ENCODE measurements around the gene FGF1.

The FGF1 gene

GRCh38 chr5:142644640-142645361 is 41.1 kb downstream of the FGF1 start (continued):
- TF ChIP-seq EGR2 (tag by site-specific recombination; IDR thresholded peaks at IDR 0.05; ENCODE audit: low read depth) (peak; percentile 62; the same call in 1 of the 2 replicates), ZNF324 (tag by site-specific recombination; IDR thresholded peaks at IDR 0.05) (peak; percentile 43; the same call in 1 of the 2 replicates), ZBTB21 (tag by site-specific recombination; IDR thresholded peaks at IDR 0.05) (peak; percentile 18; the same call in 1 of the 2 replicates), ZBTB7A (tag by site-specific recombination; IDR thresholded peaks at IDR 0.05; ENCODE audit: low read depth) (no peak)
- TF ChIP-seq, protein P1, sequence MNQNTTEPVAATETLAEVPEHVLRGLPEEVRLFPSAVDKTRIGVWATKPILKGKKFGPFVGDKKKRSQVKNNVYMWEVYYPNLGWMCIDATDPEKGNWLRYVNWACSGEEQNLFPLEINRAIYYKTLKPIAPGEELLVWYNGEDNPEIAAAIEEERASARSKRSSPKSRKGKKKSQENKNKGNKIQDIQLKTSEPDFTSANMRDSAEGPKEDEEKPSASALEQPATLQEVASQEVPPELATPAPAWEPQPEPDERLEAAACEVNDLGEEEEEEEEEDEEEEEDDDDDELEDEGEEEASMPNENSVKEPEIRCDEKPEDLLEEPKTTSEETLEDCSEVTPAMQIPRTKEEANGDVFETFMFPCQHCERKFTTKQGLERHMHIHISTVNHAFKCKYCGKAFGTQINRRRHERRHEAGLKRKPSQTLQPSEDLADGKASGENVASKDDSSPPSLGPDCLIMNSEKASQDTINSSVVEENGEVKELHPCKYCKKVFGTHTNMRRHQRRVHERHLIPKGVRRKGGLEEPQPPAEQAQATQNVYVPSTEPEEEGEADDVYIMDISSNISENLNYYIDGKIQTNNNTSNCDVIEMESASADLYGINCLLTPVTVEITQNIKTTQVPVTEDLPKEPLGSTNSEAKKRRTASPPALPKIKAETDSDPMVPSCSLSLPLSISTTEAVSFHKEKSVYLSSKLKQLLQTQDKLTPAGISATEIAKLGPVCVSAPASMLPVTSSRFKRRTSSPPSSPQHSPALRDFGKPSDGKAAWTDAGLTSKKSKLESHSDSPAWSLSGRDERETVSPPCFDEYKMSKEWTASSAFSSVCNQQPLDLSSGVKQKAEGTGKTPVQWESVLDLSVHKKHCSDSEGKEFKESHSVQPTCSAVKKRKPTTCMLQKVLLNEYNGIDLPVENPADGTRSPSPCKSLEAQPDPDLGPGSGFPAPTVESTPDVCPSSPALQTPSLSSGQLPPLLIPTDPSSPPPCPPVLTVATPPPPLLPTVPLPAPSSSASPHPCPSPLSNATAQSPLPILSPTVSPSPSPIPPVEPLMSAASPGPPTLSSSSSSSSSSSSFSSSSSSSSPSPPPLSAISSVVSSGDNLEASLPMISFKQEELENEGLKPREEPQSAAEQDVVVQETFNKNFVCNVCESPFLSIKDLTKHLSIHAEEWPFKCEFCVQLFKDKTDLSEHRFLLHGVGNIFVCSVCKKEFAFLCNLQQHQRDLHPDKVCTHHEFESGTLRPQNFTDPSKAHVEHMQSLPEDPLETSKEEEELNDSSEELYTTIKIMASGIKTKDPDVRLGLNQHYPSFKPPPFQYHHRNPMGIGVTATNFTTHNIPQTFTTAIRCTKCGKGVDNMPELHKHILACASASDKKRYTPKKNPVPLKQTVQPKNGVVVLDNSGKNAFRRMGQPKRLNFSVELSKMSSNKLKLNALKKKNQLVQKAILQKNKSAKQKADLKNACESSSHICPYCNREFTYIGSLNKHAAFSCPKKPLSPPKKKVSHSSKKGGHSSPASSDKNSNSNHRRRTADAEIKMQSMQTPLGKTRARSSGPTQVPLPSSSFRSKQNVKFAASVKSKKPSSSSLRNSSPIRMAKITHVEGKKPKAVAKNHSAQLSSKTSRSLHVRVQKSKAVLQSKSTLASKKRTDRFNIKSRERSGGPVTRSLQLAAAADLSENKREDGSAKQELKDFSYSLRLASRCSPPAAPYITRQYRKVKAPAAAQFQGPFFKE (tag by site-specific recombination; IDR thresholded peaks at IDR 0.05; ENCODE audit: borderline replicate concordance) = no peak

DNA sequence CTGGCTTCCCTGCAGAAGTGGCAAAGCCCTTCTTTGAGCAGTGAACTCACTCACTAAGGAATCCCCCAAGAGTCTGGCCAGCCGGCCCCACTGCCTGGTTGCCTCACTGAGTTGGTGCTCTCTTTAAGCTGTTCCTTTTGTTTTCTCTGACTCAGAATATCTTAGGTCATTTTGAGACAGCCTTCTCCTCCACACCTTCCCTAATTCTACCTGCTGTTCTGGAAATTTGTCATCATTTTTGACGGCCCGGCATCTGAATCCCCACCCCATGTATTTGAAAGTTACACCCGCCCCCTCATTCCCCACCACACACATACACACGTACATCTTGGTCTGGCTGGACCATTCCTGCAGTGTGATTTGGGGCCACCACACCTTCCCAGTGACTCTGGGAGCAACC is 41.8 kb downstream of the FGF1 start:
- Histone ChIP-seq H3K27ac (ENCODE audit: extremely low read depth, low read depth, low read length) (no peak overlapping the region), H3K36me3 (ENCODE audit: control insufficient read depth in 2 of 2, insufficient read depth in 1 of 2, low read length in 2 of 2) (no peaks in the 10 kb centered on the region), H3K9me3 (ENCODE audit: control insufficient read depth, insufficient read depth, low read depth, low read length) (no peaks in the 10 kb centered on the region), H3K4me3 (ENCODE audit: low read depth, low read length) (no peak overlapping the region), H3K4me1 (ENCODE audit: control insufficient read depth, insufficient read depth, low read length) (peaks cover 5% of the 10 kb centered on the region; the same call in 1 of the 2 replicates)
- TF ChIP-seq ZBTB21 (tag by site-specific recombination; IDR thresholded peaks at IDR 0.05) (no peak), KLF16 (tag by site-specific recombination; IDR thresholded peaks at IDR 0.05) (no peak), ZNF621 (tag by site-specific recombination; IDR thresholded peaks at IDR 0.05) (no peak), ZNF76 (tag by site-specific recombination; IDR thresholded peaks at IDR 0.05; ENCODE audit: borderline replicate concordance, low read depth) (no peak), ZFP69B (tag by site-specific recombination; IDR thresholded peaks at IDR 0.05) (0 out of 2 replicates have a peak, but pooled peaks have one; percentile 15)
- TF ChIP-seq, protein P2, sequence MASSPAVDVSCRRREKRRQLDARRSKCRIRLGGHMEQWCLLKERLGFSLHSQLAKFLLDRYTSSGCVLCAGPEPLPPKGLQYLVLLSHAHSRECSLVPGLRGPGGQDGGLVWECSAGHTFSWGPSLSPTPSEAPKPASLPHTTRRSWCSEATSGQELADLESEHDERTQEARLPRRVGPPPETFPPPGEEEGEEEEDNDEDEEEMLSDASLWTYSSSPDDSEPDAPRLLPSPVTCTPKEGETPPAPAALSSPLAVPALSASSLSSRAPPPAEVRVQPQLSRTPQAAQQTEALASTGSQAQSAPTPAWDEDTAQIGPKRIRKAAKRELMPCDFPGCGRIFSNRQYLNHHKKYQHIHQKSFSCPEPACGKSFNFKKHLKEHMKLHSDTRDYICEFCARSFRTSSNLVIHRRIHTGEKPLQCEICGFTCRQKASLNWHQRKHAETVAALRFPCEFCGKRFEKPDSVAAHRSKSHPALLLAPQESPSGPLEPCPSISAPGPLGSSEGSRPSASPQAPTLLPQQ (tag by site-specific recombination; IDR thresholded peaks at IDR 0.05) = 0 out of 2 replicates have a peak, but pooled peaks have one; percentile 34
- TF ChIP-seq, protein P3, sequence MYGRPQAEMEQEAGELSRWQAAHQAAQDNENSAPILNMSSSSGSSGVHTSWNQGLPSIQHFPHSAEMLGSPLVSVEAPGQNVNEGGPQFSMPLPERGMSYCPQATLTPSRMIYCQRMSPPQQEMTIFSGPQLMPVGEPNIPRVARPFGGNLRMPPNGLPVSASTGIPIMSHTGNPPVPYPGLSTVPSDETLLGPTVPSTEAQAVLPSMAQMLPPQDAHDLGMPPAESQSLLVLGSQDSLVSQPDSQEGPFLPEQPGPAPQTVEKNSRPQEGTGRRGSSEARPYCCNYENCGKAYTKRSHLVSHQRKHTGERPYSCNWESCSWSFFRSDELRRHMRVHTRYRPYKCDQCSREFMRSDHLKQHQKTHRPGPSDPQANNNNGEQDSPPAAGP (tag by site-specific recombination; IDR thresholded peaks at IDR 0.05) = 0 out of 2 replicates have a peak, but pooled peaks have one; percentile 52
- ChIA-PET POLR2A (interaction anchor here (1.7 kb wide), 1 partner anchor 55 kb away, joined by 4 read pairs; no protein-coding TSS in a partner anchor), CTCF (interaction anchor here (0.5 to 6.0 kb wide), 10 partner anchors 11 to 1406 kb away, joined by 3 to 52 read pairs (median 4); no protein-coding TSS in a partner anchor)

DNA sequence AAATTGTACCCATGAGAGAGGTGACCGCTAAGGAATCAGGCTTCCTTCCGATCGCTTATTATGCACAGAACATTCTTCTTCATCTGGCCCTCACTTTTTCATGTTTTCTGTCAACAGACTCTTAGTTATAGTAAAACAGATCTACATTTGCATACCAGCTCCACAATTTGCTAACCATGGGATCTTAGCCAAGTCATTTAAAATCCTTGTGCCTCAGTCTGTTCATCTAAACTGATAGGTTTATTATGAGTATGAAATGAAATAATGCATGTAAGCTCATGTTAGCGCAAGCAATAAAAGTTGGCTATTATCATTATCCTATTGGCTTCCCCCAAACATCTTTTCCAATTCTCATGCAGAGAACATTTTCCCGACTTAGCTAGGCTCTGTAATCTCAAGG is 42.3 kb downstream of the FGF1 start:
- ChIA-PET POLR2A (no interaction called here), CTCF (interaction anchor here (0.8 to 6.0 kb wide), 8 partner anchors 11 to 73 kb away, joined by 3 to 52 read pairs (median 8); no protein-coding TSS in a partner anchor)
- Histone ChIP-seq H3K4me3 (ENCODE audit: low read depth, low read length) (no peak overlapping the region), H3K36me3 (ENCODE audit: control insufficient read depth in 2 of 2, insufficient read depth in 1 of 2, low read length in 2 of 2) (no peaks in the 10 kb centered on the region), H3K9me3 (ENCODE audit: control insufficient read depth, insufficient read depth, low read depth, low read length) (no peaks in the 10 kb centered on the region), H3K4me1 (ENCODE audit: control insufficient read depth, insufficient read depth, low read length) (peaks cover 5% of the 10 kb centered on the region; the same call in 1 of the 2 replicates), H3K27ac (ENCODE audit: extremely low read depth, low read depth, low read length) (no peak overlapping the region)
- no peak for TF ChIP-seq ZNF48 (tag by site-specific recombination; IDR thresholded peaks at IDR 0.05)
- no peak for TF ChIP-seq ZNF174 (tag by site-specific recombination; IDR thresholded peaks at IDR 0.05)
- TF ChIP-seq ZNF311 (tag by site-specific recombination; IDR thresholded peaks at IDR 0.05; ENCODE audit: borderline replicate concordance) = no peak
- no peak for TF ChIP-seq ZNF549 (tag by site-specific recombination; IDR thresholded peaks at IDR 0.05)
- TF ChIP-seq SP7 (tag by site-specific recombination; IDR thresholded peaks at IDR 0.05) = no peak
- TF ChIP-seq, protein P4, sequence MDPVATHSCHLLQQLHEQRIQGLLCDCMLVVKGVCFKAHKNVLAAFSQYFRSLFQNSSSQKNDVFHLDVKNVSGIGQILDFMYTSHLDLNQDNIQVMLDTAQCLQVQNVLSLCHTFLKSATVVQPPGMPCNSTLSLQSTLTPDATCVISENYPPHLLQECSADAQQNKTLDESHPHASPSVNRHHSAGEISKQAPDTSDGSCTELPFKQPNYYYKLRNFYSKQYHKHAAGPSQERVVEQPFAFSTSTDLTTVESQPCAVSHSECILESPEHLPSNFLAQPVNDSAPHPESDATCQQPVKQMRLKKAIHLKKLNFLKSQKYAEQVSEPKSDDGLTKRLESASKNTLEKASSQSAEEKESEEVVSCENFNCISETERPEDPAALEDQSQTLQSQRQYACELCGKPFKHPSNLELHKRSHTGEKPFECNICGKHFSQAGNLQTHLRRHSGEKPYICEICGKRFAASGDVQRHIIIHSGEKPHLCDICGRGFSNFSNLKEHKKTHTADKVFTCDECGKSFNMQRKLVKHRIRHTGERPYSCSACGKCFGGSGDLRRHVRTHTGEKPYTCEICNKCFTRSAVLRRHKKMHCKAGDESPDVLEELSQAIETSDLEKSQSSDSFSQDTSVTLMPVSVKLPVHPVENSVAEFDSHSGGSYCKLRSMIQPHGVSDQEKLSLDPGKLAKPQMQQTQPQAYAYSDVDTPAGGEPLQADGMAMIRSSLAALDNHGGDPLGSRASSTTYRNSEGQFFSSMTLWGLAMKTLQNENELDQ (tag by site-specific recombination; IDR thresholded peaks at IDR 0.05; ENCODE audit: low read depth) = no peak
- no peak for TF ChIP-seq ZBTB20 (tag by site-specific recombination; IDR thresholded peaks at IDR 0.05)
- TF ChIP-seq MZF1 (tag by site-specific recombination; IDR thresholded peaks at IDR 0.05; ENCODE audit: borderline replicate concordance) = no peak
